Panc1 (cell line): ENCODE measurements around the gene IL17REL. TPM values are rescaled to one million over a fixed set of nuclear protein-coding genes. Genes with fewer than 3 reads are reported as not detected.

ENCODE experiments used
- ATAC-seq: fragments of 200-7000 bp; cut with Tn5 transposase; 2 replicates; pipeline ENCODE4 v1.9.1; 2020; ENCODE audit warnings: mild to moderate bottlenecking, moderate library complexity
- BruUV-seq: library from RNA; stranded (reverse); fragments of 400-500 nt; replicated peaks from 2 replicates; lab custom pipeline; 2021; lab: Mats Ljungman, UMichigan
- CTCF ChIA-PET: fragments of 300-600 bp; sonication (Branson Sonifier 250); formaldehyde crosslinking; loops from one replicate; lab custom pipeline; 2022; ENCODE audit warnings: antibody characterized with exemption; lab: Charles Lee
- POLR2A ChIA-PET: fragments of 300-600 bp; sonication (Branson Sonifier 250); formaldehyde crosslinking; loops from one replicate; lab custom pipeline; 2022; ENCODE audit warnings: antibody characterized with exemption; lab: Charles Lee
- DNase-seq: peaks from one replicate; pipeline ENCODE4 v3.0.0-alpha.2; 2010; ENCODE audit warnings: low read depth, low spot score
- H3K27ac ChIP-seq: 2 replicates; pipeline ENCODE4 v1.5.1; 2011; ENCODE audit warnings: mild to moderate bottlenecking, low read length, inconsistent platforms
- H3K27me3 ChIP-seq: fragments of 200-500 bp; sonication (Bioruptor generic); 2 replicates; pipeline ENCODE4 v1.6.0; 2014; ENCODE audit warnings: low read length, inconsistent platforms; ENCODE audit not compliant: control insufficient read depth, insufficient read depth
- H3K36me3 ChIP-seq: fragments of 200-500 bp; sonication (Bioruptor generic); 2 replicates; pipeline ENCODE4 v1.5.1; 2014; ENCODE audit warnings: inconsistent platforms, mild to moderate bottlenecking, low read length, moderate library complexity; ENCODE audit not compliant: control insufficient read depth, insufficient read depth
- H3K4me1 ChIP-seq: 2 replicates; pipeline ENCODE4 v1.5.1; 2011; ENCODE audit warnings: inconsistent platforms, mild to moderate bottlenecking, low read length, moderate library complexity; ENCODE audit not compliant: control insufficient read depth, insufficient read depth
- H3K4me3 ChIP-seq, 2 experiments: 2 replicates each; pipeline ENCODE4 v1.5.1; 2011 to 2012; ENCODE audit warnings: low read depth in 2 of 2, low read length in 2 of 2, mild to moderate bottlenecking in 2 of 2, inconsistent platforms in 1 of 2, moderate library complexity in 1 of 2
- H3K9me3 ChIP-seq: fragments of 200-500 bp; sonication (Bioruptor generic); 2 replicates; pipeline ENCODE4 v1.5.1; 2014; ENCODE audit warnings: low read depth, mild to moderate bottlenecking, inconsistent platforms, low read length, moderate library complexity; ENCODE audit not compliant: control insufficient read depth, insufficient read depth
- POLR2AphosphoS5 ChIP-seq: IDR thresholded peaks from 2 replicates; pipeline ENCODE4 v1.6.1; 2012; ENCODE audit warnings: mild to moderate bottlenecking, low read depth, low read length, moderate library complexity
- REST ChIP-seq, 2 experiments: IDR thresholded peaks; 2 replicates each; pipeline ENCODE4 v1.6.1; 2011 to 2012; ENCODE audit warnings: low read depth in 2 of 2, control low read depth in 1 of 2, low read length in 1 of 2, mild to moderate bottlenecking in 1 of 2, moderate library complexity in 1 of 2; ENCODE audit not compliant: insufficient read depth in 1 of 2
- SIN3A ChIP-seq: IDR thresholded peaks from 2 replicates; pipeline ENCODE4 v1.6.1; 2012; ENCODE audit warnings: low read depth, mild to moderate bottlenecking, low read length, moderate library complexity, borderline replicate concordance; ENCODE audit not compliant: insufficient read depth
- TCF7L2 ChIP-seq: IDR thresholded peaks from 2 replicates; pipeline ENCODE4 v1.6.1; 2011; ENCODE audit warnings: mild to moderate bottlenecking, low read depth, low read length, inconsistent platforms
- in situ Hi-C: cut with HindIII; loops from 2 replicates; pipeline ENCODE4 v1.10.0; 2016; ENCODE audit warnings: low sequenced_read_pairs, low pct_unique_long_range_greater_than_20kb
- intact Hi-C: fragments of 100-400 bp; cut with micrococcal nuclease; formaldehyde crosslinking; loops from one replicate; pipeline ENCODE4 v1.10.0; 2022; ENCODE audit not compliant: unreplicated experiment
- total RNA-seq: library from RNA; stranded (reverse); gene quantifications from one replicate; pipeline ENCODE4 v1.2.1, GENCODE V29; 2021; ENCODE audit not compliant: unreplicated experiment
- TF ChIP-seq, protein P1 (sequence below): fragments of 450-650 bp; IDR thresholded peaks from 2 replicates; pipeline ENCODE4 v1.5.1; 2017; ENCODE audit warnings: mild to moderate bottlenecking

IL17REL gene
- total RNA-seq, 1 experiment from 2014 or later = 0.82 TPM

GRCh38 chr22:50040717-50041116 lies 28.2 kb upstream of the IL17REL start:
- no TSS peak for BruUV-seq
- H3K4me1 ChIP-seq = no peaks in the 10 kb centered on the region
- ATAC-seq (no peak), DNase-seq (no peak)
- POLR2A ChIA-PET = no interaction called here
- H3K36me3 ChIP-seq = no peaks in the 10 kb centered on the region
- TF ChIP-seq, protein P1, sequence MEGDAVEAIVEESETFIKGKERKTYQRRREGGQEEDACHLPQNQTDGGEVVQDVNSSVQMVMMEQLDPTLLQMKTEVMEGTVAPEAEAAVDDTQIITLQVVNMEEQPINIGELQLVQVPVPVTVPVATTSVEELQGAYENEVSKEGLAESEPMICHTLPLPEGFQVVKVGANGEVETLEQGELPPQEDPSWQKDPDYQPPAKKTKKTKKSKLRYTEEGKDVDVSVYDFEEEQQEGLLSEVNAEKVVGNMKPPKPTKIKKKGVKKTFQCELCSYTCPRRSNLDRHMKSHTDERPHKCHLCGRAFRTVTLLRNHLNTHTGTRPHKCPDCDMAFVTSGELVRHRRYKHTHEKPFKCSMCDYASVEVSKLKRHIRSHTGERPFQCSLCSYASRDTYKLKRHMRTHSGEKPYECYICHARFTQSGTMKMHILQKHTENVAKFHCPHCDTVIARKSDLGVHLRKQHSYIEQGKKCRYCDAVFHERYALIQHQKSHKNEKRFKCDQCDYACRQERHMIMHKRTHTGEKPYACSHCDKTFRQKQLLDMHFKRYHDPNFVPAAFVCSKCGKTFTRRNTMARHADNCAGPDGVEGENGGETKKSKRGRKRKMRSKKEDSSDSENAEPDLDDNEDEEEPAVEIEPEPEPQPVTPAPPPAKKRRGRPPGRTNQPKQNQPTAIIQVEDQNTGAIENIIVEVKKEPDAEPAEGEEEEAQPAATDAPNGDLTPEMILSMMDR = no peak
- TF ChIP-seq REST (IDR thresholded peaks at IDR 0.05; ENCODE audit: insufficient read depth in 1 of 2, low read depth in 2 of 2, low read length in 1 of 2) (no peak), POLR2AphosphoS5 (no peak), SIN3A (no peak), TCF7L2 (no peak)
- H3K9me3 ChIP-seq = no peaks in the 10 kb centered on the region
- no peak overlapping the region for H3K27ac ChIP-seq
- no peaks in the 10 kb centered on the region for H3K27me3 ChIP-seq
- in situ Hi-C loops = no loop called here
- no peak overlapping the region for H3K4me3 ChIP-seq
- CTCF ChIA-PET = no interaction called here
- intact Hi-C loops = no loop called here

DNA sequence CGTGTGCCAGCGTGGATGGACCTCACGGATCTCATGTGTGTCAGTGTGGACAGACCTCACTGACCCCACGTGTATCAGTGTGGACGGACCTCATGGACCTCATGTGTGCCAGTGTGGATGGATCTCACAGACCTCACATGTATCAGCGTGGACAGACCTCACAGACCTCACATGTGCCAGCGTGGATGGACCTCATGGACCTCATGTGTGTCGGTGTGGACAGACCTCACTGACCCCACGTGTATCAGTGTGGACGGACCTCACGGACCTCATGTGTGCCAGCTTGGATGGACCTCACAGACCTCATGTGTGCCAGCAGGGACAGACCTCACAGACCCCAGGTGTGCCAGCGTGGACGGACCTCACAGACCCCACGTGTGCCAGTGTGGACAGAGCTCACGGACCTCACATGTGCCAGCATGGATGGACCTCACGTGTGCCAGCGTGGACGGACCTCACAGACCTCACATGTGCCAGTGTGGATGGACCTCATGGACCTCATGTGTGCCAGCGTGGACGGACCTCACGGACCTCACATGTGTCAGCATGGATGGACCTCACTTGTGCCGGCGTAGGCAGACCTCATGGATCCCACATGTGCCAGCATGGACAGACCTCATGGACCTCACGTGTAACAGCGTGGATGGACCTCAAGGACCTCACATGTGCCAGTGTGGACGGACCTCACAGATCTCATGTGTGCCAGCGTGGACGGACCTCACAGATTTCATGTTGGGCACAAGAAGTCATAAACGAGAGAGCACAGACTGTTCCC lies 27.3 kb upstream of the IL17REL start:
- no TSS peak for BruUV-seq
- POLR2A ChIA-PET = no interaction called here
- Histone ChIP-seq H3K27ac (no peak overlapping the region), H3K4me3 (no peak overlapping the region), H3K9me3 (no peaks in the 10 kb centered on the region), H3K27me3 (no peaks in the 10 kb centered on the region), H3K4me1 (no peaks in the 10 kb centered on the region), H3K36me3 (no peaks in the 10 kb centered on the region)
- in situ Hi-C loops (no loop called here), intact Hi-C loops (no loop called here)
- ATAC-seq (no peak), DNase-seq (no peak)
- CTCF ChIA-PET = interaction anchor here (0.7 kb wide), 1 partner anchor 166 kb away, joined by 4 read pairs; no protein-coding TSS in a partner anchor
- TF ChIP-seq, protein P1 = no peak
- TF ChIP-seq REST (IDR thresholded peaks at IDR 0.05; ENCODE audit: insufficient read depth in 1 of 2, low read depth in 2 of 2, low read length in 1 of 2) (no peak), SIN3A (no peak), TCF7L2 (no peak), POLR2AphosphoS5 (no peak)
